ENCODE measurements around the gene APBB2. TPM values are rescaled to one million over a fixed set of nuclear protein-coding genes. Genes with fewer than 3 reads are reported as not detected.

The APBB2 gene
- total and polyA plus RNA-seq, 2 of the 8 experiments (the other 6 are each of a cell fraction or from before 2014, with no cell fraction given) = 58.7 to 59.4 TPM

DNA sequence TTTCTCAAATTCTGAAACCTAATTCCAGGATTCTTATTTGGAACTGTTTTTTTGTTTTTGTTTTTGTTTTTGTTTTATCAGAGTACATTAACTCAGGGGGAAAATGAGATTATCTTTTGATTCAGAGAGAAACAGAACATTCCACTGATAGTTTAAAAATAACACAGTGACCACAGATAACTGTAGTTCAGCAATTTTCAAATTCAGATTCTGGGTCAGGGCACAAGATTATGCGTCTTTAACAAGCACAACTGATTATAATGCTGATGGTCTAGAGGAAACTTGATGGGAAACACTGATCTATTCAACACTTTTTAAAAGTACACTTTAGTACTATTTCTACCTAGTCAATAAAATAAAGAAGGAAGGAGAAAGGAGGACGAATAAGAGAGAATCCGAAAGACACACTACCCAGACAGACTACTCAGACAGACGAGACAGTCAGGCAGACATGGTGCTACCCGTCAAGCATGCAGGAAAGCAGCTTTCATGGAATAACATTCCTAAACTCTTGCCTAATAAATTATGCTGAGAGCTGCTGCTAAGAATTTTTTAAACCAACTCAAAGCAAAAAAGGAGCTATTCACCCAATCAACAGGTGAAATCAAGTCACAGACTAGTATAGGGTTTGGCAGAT, 59.0 kb downstream of the APBB2 start (continued):
- TF ChIP-seq SRF (IDR thresholded peaks at IDR 0.05; ENCODE audit: low read depth, low read length) (no peak), TAF7 (optimal IDR thresholded peaks at IDR 0.05; ENCODE audit: borderline replicate concordance, low read depth, low read length) (no peak), SIN3A (conservative IDR thresholded peaks at IDR 0.05 in 1 of 2, IDR thresholded peaks at IDR 0.05 in 1 of 2; ENCODE audit: low read depth in 1 of 2, low read length in 2 of 2) (no peak)
- TF ChIP-seq, protein P1, sequence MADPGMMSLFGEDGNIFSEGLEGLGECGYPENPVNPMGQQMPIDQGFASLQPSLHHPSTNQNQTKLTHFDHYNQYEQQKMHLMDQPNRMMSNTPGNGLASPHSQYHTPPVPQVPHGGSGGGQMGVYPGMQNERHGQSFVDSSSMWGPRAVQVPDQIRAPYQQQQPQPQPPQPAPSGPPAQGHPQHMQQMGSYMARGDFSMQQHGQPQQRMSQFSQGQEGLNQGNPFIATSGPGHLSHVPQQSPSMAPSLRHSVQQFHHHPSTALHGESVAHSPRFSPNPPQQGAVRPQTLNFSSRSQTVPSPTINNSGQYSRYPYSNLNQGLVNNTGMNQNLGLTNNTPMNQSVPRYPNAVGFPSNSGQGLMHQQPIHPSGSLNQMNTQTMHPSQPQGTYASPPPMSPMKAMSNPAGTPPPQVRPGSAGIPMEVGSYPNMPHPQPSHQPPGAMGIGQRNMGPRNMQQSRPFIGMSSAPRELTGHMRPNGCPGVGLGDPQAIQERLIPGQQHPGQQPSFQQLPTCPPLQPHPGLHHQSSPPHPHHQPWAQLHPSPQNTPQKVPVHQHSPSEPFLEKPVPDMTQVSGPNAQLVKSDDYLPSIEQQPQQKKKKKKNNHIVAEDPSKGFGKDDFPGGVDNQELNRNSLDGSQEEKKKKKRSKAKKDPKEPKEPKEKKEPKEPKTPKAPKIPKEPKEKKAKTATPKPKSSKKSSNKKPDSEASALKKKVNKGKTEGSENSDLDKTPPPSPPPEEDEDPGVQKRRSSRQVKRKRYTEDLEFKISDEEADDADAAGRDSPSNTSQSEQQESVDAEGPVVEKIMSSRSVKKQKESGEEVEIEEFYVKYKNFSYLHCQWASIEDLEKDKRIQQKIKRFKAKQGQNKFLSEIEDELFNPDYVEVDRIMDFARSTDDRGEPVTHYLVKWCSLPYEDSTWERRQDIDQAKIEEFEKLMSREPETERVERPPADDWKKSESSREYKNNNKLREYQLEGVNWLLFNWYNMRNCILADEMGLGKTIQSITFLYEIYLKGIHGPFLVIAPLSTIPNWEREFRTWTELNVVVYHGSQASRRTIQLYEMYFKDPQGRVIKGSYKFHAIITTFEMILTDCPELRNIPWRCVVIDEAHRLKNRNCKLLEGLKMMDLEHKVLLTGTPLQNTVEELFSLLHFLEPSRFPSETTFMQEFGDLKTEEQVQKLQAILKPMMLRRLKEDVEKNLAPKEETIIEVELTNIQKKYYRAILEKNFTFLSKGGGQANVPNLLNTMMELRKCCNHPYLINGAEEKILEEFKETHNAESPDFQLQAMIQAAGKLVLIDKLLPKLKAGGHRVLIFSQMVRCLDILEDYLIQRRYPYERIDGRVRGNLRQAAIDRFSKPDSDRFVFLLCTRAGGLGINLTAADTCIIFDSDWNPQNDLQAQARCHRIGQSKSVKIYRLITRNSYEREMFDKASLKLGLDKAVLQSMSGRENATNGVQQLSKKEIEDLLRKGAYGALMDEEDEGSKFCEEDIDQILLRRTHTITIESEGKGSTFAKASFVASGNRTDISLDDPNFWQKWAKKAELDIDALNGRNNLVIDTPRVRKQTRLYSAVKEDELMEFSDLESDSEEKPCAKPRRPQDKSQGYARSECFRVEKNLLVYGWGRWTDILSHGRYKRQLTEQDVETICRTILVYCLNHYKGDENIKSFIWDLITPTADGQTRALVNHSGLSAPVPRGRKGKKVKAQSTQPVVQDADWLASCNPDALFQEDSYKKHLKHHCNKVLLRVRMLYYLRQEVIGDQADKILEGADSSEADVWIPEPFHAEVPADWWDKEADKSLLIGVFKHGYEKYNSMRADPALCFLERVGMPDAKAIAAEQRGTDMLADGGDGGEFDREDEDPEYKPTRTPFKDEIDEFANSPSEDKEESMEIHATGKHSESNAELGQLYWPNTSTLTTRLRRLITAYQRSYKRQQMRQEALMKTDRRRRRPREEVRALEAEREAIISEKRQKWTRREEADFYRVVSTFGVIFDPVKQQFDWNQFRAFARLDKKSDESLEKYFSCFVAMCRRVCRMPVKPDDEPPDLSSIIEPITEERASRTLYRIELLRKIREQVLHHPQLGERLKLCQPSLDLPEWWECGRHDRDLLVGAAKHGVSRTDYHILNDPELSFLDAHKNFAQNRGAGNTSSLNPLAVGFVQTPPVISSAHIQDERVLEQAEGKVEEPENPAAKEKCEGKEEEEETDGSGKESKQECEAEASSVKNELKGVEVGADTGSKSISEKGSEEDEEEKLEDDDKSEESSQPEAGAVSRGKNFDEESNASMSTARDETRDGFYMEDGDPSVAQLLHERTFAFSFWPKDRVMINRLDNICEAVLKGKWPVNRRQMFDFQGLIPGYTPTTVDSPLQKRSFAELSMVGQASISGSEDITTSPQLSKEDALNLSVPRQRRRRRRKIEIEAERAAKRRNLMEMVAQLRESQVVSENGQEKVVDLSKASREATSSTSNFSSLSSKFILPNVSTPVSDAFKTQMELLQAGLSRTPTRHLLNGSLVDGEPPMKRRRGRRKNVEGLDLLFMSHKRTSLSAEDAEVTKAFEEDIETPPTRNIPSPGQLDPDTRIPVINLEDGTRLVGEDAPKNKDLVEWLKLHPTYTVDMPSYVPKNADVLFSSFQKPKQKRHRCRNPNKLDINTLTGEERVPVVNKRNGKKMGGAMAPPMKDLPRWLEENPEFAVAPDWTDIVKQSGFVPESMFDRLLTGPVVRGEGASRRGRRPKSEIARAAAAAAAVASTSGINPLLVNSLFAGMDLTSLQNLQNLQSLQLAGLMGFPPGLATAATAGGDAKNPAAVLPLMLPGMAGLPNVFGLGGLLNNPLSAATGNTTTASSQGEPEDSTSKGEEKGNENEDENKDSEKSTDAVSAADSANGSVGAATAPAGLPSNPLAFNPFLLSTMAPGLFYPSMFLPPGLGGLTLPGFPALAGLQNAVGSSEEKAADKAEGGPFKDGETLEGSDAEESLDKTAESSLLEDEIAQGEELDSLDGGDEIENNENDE (IDR thresholded peaks at IDR 0.05; ENCODE audit: insufficient replicate concordance, low read length) = no peak
- TF ChIP-seq, protein P2, sequence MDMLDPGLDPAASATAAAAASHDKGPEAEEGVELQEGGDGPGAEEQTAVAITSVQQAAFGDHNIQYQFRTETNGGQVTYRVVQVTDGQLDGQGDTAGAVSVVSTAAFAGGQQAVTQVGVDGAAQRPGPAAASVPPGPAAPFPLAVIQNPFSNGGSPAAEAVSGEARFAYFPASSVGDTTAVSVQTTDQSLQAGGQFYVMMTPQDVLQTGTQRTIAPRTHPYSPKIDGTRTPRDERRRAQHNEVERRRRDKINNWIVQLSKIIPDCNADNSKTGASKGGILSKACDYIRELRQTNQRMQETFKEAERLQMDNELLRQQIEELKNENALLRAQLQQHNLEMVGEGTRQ (IDR thresholded peaks at IDR 0.05; ENCODE audit: low read length) = no peak
- TF ChIP-seq, protein P3, sequence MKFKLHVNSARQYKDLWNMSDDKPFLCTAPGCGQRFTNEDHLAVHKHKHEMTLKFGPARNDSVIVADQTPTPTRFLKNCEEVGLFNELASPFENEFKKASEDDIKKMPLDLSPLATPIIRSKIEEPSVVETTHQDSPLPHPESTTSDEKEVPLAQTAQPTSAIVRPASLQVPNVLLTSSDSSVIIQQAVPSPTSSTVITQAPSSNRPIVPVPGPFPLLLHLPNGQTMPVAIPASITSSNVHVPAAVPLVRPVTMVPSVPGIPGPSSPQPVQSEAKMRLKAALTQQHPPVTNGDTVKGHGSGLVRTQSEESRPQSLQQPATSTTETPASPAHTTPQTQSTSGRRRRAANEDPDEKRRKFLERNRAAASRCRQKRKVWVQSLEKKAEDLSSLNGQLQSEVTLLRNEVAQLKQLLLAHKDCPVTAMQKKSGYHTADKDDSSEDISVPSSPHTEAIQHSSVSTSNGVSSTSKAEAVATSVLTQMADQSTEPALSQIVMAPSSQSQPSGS (IDR thresholded peaks at IDR 0.05; ENCODE audit: low read length) = no peak

Measured in H1 (cell line).